NT2/D1 (cell line): ENCODE results near the gene ENC1.

Source experiments
- YY1 ChIP-seq: IDR thresholded peaks from 2 replicates; pipeline ENCODE4 v1.6.1; 2011; ENCODE audit not compliant: insufficient read length, insufficient read depth
- ZNF274 ChIP-seq: IDR thresholded peaks from 2 replicates; pipeline ENCODE4 v1.6.1; 2011; ENCODE audit warnings: mild to moderate bottlenecking, low read depth, low read length

DNA sequence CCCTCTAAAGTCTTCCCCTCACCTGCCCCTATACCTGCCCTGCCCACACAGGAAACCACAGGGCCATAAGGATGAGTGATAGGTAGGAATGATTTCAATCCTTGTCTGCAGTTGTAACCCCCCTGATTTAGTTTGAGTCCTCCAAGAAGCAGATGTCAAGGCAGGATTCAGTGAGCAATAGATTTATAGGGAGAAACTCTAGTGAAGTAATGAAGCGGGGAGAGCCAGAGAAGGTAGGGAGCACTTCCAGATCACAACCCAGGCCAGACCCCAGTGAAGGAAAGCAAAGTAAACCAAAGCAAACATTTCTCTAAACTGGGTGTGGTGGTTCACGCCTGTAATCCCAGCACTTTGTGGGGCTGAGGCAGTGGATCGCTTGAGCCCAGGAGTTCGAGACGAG is 22.4 kb downstream of the ENC1 start:
- TF ChIP-seq ZNF274 (no peak), YY1 (no peak)
